Measurements from ENCODE around the gene PSMA6.
"Not testable (repeated sequence)": the region's sequence is repeated elsewhere in the genome, so short reads cannot be mapped to it uniquely, and the experiment has no call there.

Gene PSMA6

GRCh38 chr14:35353409-35354172, 61.4 kb downstream of the PSMA6 start:
- no peak for TF ChIP-seq CTCF (conservative IDR thresholded peaks at IDR 0.05)
- no peak for TF ChIP-seq ZFX (IDR thresholded peaks at IDR 0.05)
- H3K27ac ChIP-seq = peak overlapping the region; percentile 96

- H3K27ac ChIP-seq = peak overlapping the region; percentile 96
Observed at GRCh38 chr14:35355235-35355634, 63.1 kb downstream of the PSMA6 start.

- TF ChIP-seq ZFX (IDR thresholded peaks at IDR 0.05) (no peak), CTCF (conservative IDR thresholded peaks at IDR 0.05) (no peak)
- H3K27ac ChIP-seq = peak overlapping the region; percentile 96
Observed at GRCh38 chr14:35355981-35356841, 64.0 kb downstream of the PSMA6 start.

- H3K27ac ChIP-seq = not testable (repeated sequence)
Observed at GRCh38 chr14:35359655-35360054, 67.5 kb downstream of the PSMA6 start.

GRCh38 chr14:35361141-35361480, 68.9 kb downstream of the PSMA6 start:
- TF ChIP-seq CTCF (conservative IDR thresholded peaks at IDR 0.05) (no peak), ZFX (IDR thresholded peaks at IDR 0.05) (no peak)
- H3K27ac ChIP-seq = no peak overlapping the region

GRCh38 chr14:35362450-35362849, 70.3 kb downstream of the PSMA6 start:
- no peak overlapping the region for H3K27ac ChIP-seq
- TF ChIP-seq CTCF (conservative IDR thresholded peaks at IDR 0.05) (no peak), ZFX (IDR thresholded peaks at IDR 0.05) (no peak)

- no peak overlapping the region for H3K27ac ChIP-seq
- TF ChIP-seq CTCF (conservative IDR thresholded peaks at IDR 0.05) = no peak
Observed at GRCh38 chr14:35362911-35363374, 70.8 kb downstream of the PSMA6 start.

GRCh38 chr14:35365130-35366055, 73.2 kb downstream of the PSMA6 start:
- H3K27ac ChIP-seq = no peak overlapping the region
- TF ChIP-seq CTCF (conservative IDR thresholded peaks at IDR 0.05) (no peak), ZFX (IDR thresholded peaks at IDR 0.05) (no peak)
